ENCODE data around the gene CHRM2.

GRCh38 chr7:137015015-137015414 is 146.6 kb downstream of the CHRM2 start:
- no peak for TF ChIP-seq CTCF (IDR thresholded peaks at IDR 0.05)
- no peak for TF ChIP-seq POLR2A (IDR thresholded peaks at IDR 0.05)

Data from Peyer's patch (tissue), 4 donors.